Bronchial epithelial cell (primary cell): Measurements from ENCODE around the gene PRR35. TPM values are rescaled to one million over a fixed set of nuclear protein-coding genes. Genes with fewer than 3 reads are reported as not detected.

Experiments
- DNase-seq: peaks from one replicate; pipeline ENCODE4 v3.0.0-alpha.2; 2010; ENCODE audit warnings: low read depth
- FAIRE-seq: peaks from 2 replicates; lab custom pipeline; 2011; peaks lifted over from hg19 to GRCh38; lab: Jason Lieb, UNC
- H3K27me3 ChIP-seq: 2 replicates; pipeline ENCODE4 v1.5.1; 2011; ENCODE audit warnings: low read length; ENCODE audit not compliant: control insufficient read depth, insufficient read depth
- H3K36me3 ChIP-seq: 2 replicates; pipeline ENCODE4 v1.5.1; 2011; ENCODE audit warnings: low read length; ENCODE audit not compliant: control insufficient read depth, insufficient read depth
- H3K4me3 ChIP-seq: 2 replicates; pipeline ENCODE4 v1.5.1; 2011; ENCODE audit warnings: mild to moderate bottlenecking, low read depth, low read length, control low read depth
- CTCF ChIP-seq: IDR thresholded peaks from 2 replicates; pipeline ENCODE4 v1.5.1; 2011; ENCODE audit warnings: mild to moderate bottlenecking, moderate library complexity, low read length, control low read depth, inconsistent platforms; ENCODE audit not compliant: insufficient read depth, severe bottlenecking
- total RNA-seq: library from RNA; depleted of rRNA; stranded (reverse); fragments of >200 nt; gene quantifications from 2 replicates; pipeline ENCODE4 v1.2.1, GENCODE V29; 2014

PRR35 gene
- total RNA-seq, 1 donor from 2014 or later, result not detected

GRCh38 chr16:561957-562938, 2.1 kb downstream of the PRR35 start:
- no peak for FAIRE-seq
- TF ChIP-seq CTCF, result no peak
- no peak for DNase-seq
- peaks cover 17% of the 10 kb centered on the region for H3K27me3 ChIP-seq
- no peak overlapping the region for H3K4me3 ChIP-seq
- H3K36me3 ChIP-seq, result no peaks in the 10 kb centered on the region

GRCh38 chr16:563072-563644, 3.0 kb downstream of the PRR35 start:
- Histone ChIP-seq H3K27me3 (peaks cover 17% of the 10 kb centered on the region), H3K36me3 (no peaks in the 10 kb centered on the region), H3K4me3 (no peak overlapping the region)
- DNase-seq (no peak), FAIRE-seq (no peak)
- TF ChIP-seq CTCF, result no peak

GRCh38 chr16:564690-565418, 4.7 kb downstream of the PRR35 start:
- Histone ChIP-seq H3K27me3 (peaks cover 9% of the 10 kb centered on the region), H3K4me3 (no peak overlapping the region), H3K36me3 (no peaks in the 10 kb centered on the region)
- no peak for TF ChIP-seq CTCF
- FAIRE-seq (no peak), DNase-seq (no peak)

- peaks cover 9% of the 10 kb centered on the region for H3K27me3 ChIP-seq
- FAIRE-seq (no peak), DNase-seq (no peak)
These were observed 5.5 kb downstream of the PRR35 start for GRCh38 chr16:565419-566330.

More at GRCh38 chr16:565419-566330, 5.5 kb downstream of the PRR35 start:
- TF ChIP-seq CTCF, result no peak
- no peaks in the 10 kb centered on the region for H3K36me3 ChIP-seq
- no peak overlapping the region for H3K4me3 ChIP-seq
